HFF-Myc (cell line): Measurements from ENCODE around the gene NRN1L.

ENCODE experiments used
- DNase-seq: peaks from one replicate; pipeline ENCODE4 v3.0.0-alpha.2; 2011; ENCODE audit warnings: low read depth; ENCODE audit errors: extremely low read depth
- H3K4me3 ChIP-seq: replicated peaks from 2 replicates; pipeline ENCODE4 v1.5.1; 2011; ENCODE audit warnings: low read depth, mild to moderate bottlenecking, control low read depth, low read length
- TF ChIP-seq, protein P1 (sequence below): IDR thresholded peaks from 2 replicates; pipeline ENCODE4 v1.5.1; 2012; ENCODE audit warnings: mild to moderate bottlenecking, low read depth, low read length, control low read depth; ENCODE audit errors: missing control alignments

The NRN1L gene

DNA sequence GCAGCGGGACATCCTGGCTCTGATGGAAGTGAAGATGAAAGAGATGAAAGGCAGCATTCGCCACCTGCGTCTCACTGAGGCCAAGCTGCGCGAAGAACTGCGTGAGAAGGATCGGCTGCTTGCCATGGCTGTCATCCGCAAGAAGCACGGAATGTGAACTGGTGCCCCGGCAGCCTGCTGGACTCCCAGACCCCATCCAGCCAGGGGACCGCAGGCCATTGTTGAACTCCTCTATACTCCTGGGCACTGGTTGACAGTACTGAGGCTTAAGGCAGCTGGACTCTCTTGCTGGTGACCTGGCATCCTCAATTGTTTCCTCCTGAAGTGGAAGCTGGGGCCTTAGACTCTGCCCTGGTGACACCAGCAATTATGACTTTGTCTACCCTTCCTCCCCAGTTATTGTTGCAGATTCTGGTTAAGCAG, 41.3 kb upstream of the NRN1L start:
- TF ChIP-seq, protein P1, sequence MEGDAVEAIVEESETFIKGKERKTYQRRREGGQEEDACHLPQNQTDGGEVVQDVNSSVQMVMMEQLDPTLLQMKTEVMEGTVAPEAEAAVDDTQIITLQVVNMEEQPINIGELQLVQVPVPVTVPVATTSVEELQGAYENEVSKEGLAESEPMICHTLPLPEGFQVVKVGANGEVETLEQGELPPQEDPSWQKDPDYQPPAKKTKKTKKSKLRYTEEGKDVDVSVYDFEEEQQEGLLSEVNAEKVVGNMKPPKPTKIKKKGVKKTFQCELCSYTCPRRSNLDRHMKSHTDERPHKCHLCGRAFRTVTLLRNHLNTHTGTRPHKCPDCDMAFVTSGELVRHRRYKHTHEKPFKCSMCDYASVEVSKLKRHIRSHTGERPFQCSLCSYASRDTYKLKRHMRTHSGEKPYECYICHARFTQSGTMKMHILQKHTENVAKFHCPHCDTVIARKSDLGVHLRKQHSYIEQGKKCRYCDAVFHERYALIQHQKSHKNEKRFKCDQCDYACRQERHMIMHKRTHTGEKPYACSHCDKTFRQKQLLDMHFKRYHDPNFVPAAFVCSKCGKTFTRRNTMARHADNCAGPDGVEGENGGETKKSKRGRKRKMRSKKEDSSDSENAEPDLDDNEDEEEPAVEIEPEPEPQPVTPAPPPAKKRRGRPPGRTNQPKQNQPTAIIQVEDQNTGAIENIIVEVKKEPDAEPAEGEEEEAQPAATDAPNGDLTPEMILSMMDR: no peak
- DNase-seq: no peak
- H3K4me3 ChIP-seq: peak overlapping the region; percentile 99

DNA sequence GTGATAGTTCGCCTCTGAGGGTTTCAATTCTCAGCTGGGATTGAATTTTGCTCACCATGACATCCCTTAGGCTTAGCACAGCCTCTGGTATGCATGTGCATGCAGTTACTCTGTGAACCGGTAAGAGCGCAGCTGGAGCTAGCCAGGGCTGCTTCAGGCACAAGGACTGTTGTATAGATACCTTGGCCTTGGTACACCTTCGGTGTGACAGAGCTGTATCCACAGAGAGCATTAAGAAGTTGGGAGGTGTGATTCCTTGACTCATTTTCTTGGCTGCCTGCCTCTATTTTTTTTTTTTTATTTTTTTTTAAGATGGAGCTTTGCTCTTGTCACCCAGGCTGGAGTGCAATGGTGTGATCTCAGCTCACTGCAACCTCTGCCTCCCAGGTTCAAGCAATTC, 40.2 kb upstream of the NRN1L start:
- DNase-seq: no peak
- H3K4me3 ChIP-seq: peak overlapping the region; percentile 99
- TF ChIP-seq, protein P1: no peak

DNA sequence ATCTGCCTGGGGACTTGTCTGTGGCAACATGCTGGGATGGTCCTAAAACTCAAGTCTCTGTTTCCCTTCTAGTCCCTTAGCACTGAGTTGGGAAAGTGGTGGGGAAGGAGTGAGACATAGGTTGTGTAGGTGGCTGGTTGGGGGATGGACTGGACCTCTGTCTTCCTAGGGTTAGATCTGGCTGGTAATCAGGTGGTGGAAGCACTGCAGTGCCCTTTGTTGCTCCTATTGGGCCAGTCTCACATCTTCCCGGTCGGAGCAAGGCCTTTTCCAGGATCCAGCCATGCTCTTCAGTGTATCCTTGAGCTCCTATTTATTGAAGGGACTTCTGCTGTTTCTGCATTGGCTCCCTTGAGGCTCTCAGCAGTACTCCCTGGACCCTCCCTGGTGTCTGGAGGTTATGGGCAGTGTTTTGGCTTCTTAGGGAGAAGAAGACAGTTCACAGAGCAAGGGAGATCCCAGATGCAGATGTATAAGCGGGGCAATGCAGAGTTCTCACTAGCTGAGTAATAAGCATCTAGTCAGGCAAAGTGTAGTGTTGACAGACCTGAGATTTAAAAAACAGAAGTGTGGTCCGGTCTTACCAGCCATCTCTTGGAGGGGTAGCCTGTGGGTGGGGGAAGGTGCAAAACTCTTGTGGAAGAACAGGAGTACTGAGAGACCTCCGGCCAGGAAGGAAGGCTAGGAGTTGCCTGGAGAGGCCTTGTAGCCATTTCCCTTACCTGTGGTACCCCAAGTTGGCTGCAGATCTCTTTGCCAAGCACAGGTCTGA, 39.2 kb upstream of the NRN1L start:
- TF ChIP-seq, protein P1: no peak
- DNase-seq: no peak
- peak overlapping the region; percentile 99 for H3K4me3 ChIP-seq

DNA sequence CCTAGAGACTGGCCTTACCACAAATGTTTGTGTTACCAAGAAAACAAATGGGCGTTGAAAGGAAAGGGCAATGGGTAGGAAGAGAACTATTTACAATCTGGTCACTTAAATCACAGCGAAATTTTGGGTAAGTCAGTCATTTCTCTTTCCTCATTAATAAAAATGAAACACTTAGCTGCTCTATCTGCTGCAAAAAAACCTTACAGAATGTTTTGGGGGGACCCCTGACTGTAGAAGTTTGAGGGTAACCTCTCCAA, 38.7 kb upstream of the NRN1L start:
- TF ChIP-seq, protein P1: no peak
- DNase-seq: no peak
- H3K4me3 ChIP-seq: peak overlapping the region; percentile 99

DNA sequence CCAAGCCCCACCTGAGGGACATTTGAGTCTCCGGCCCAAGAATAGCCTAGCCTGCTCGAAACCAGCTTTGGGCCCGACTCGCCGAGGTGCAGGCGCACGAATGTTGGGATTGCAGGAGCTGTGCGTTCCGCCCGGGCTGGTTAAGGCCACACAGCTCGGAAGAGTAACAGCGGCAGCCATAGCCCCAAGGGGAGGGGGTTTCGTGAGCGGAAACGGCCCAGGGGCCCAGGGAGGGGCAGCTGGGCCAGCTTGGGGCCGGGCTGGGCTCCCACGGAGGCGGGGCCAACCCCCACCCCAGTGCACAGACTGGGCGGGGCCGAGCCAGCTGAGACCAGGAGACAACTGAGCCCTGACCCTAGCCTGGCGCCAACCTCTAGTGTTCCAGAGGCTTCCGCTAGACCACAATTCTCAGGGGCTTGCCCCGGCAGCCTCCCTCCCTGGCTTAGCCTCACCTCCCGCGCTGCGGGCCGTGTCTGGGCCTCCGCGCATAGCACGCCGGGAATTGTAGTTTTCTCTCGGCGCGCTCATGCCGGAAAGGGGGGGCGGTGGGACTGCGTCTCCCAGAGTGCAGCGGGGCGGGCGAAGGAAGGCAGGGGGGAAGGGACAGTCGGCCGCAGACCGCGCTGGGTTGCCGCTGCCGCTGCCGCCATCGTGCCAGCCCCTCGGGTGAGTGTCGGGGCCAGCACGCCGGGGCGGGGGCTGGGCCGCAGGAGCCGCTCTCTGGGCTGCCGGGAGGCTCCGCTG, 38.2 kb upstream of the NRN1L start, which contains the start of gene NUTF2:
NUTF2 (plus strand) TSS at position 614 of the 744 bp plus-strand sequence. CDS start 18,198 bp downstream, outside the sequence.
- peak; percentile 76 for DNase-seq
- TF ChIP-seq, protein P1: no peak
- peak within 1 kb of the TSS; percentile 99 for H3K4me3 ChIP-seq

DNA sequence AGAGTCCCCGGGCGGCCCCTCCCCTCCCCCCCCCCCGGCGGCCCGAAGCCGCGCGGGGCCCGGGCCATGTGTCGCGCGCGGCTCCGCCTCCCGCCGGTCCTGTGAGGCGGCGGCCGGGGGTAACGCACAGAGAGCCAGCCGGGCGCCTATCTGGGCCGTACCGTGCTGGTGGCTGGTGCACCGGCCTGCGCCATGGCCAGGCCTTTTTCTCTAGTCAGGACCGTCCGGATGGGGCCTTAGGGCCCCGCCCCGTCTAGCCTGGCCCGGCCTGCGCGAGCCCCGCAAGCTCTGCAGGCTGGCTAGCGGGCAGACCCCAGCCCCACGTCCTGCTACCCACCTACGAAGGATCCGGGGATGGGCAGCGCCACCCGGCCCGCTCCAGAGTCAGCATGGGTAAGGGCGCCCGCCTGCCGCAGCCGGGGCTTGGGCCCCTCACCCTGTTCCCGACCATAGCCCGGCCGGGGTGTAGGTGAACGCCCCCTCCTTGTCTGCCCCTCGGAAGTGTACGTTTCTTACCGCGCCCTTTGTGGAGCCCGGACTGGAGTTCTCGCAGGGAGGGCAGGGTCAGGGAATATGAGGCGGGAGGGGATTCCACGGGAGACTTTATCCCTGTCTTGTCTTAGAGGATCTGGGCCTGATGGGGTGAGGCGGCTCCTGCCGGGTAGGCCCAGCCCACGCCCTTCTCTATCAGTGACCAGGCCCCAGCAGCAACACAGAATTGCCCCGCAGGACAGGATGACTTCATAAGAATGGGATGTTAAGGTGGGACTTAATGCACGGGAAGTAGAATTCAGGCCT, 37.4 kb upstream of the NRN1L start, which contains the start of gene CENPT:
CENPT (minus strand) TSS at position 630 of the 798 bp plus-strand sequence. CDS start 13,834 bp downstream, outside the sequence.
- DNase-seq: no peak
- H3K4me3 ChIP-seq: peak within 1 kb of the TSS; percentile 99
- TF ChIP-seq, protein P1: no peak
